ENCODE measurements around the gene LCN1.

The LCN1 gene

GRCh38 chr9:135520916-135521607 lies at the start of gene LCN1:
LCN1 (plus strand) TSS chr9:135521440; CDS start chr9:135521498, 58 bp downstream.
- DNase-seq: no peak
- in situ Hi-C loops (cut with MboI; ENCODE audit: low pct_unique_long_range_greater_than_20kb, low sequenced_read_pairs): no loop called here

GRCh38 chr9:135471791-135472640 lies 49.2 kb upstream of the LCN1 start:
- no peak for DNase-seq
- in situ Hi-C loops (cut with MboI; ENCODE audit: low pct_unique_long_range_greater_than_20kb, low sequenced_read_pairs): no loop called here

- in situ Hi-C loops (cut with MboI; ENCODE audit: low pct_unique_long_range_greater_than_20kb, low sequenced_read_pairs): no loop called here
These were observed 47.2 kb upstream of the LCN1 start for GRCh38 chr9:135473972-135474543.

GRCh38 chr9:135474915-135475314 lies 46.3 kb upstream of the LCN1 start:
- DNase-seq: peak; percentile 45
- in situ Hi-C loops (cut with MboI; ENCODE audit: low pct_unique_long_range_greater_than_20kb, low sequenced_read_pairs): no loop called here

More at GRCh38 chr9:135473972-135474543, 47.2 kb upstream of the LCN1 start:
- no peak for DNase-seq

- in situ Hi-C loops (cut with MboI; ENCODE audit: low pct_unique_long_range_greater_than_20kb, low sequenced_read_pairs): no loop called here
- no peak for DNase-seq
These were observed 44.5 kb upstream of the LCN1 start for GRCh38 chr9:135476561-135477355.

GRCh38 chr9:135478191-135478590 lies 43.0 kb upstream of the LCN1 start:
- DNase-seq: no peak

GRCh38 chr9:135478829-135479468 lies 42.3 kb upstream of the LCN1 start:
- peak; percentile 46 for DNase-seq

More at GRCh38 chr9:135478191-135478590, 43.0 kb upstream of the LCN1 start:
- in situ Hi-C loops (cut with MboI; ENCODE audit: low pct_unique_long_range_greater_than_20kb, low sequenced_read_pairs): no loop called here

GRCh38 chr9:135479469-135480052 lies 41.7 kb upstream of the LCN1 start, which contains the start of gene PPP1R26:
PPP1R26 (plus strand) TSS chr9:135479782; CDS start chr9:135484511, 4,729 bp downstream.
- in situ Hi-C loops (cut with MboI; ENCODE audit: low pct_unique_long_range_greater_than_20kb, low sequenced_read_pairs): no loop called here

More at GRCh38 chr9:135478829-135479468, 42.3 kb upstream of the LCN1 start:
- in situ Hi-C loops (cut with MboI; ENCODE audit: low pct_unique_long_range_greater_than_20kb, low sequenced_read_pairs): no loop called here

GRCh38 chr9:135480071-135480939 lies 40.9 kb upstream of the LCN1 start:
- DNase-seq: peak; percentile 32
- in situ Hi-C loops (cut with MboI; ENCODE audit: low pct_unique_long_range_greater_than_20kb, low sequenced_read_pairs): no loop called here

More at GRCh38 chr9:135479469-135480052, 41.7 kb upstream of the LCN1 start, which contains the start of gene PPP1R26:
- no peak for DNase-seq

- in situ Hi-C loops (cut with MboI; ENCODE audit: low pct_unique_long_range_greater_than_20kb, low sequenced_read_pairs): no loop called here
- no peak for DNase-seq
These were observed 40.3 kb upstream of the LCN1 start for GRCh38 chr9:135480940-135481310.

- in situ Hi-C loops (cut with MboI; ENCODE audit: low pct_unique_long_range_greater_than_20kb, low sequenced_read_pairs): no loop called here
- no peak for DNase-seq
These were observed 39.1 kb upstream of the LCN1 start for GRCh38 chr9:135482015-135482754.

- DNase-seq: no peak
- in situ Hi-C loops (cut with MboI; ENCODE audit: low pct_unique_long_range_greater_than_20kb, low sequenced_read_pairs): no loop called here
These were observed 36.6 kb upstream of the LCN1 start for GRCh38 chr9:135484460-135485277.

- in situ Hi-C loops (cut with MboI; ENCODE audit: low pct_unique_long_range_greater_than_20kb, low sequenced_read_pairs): no loop called here
These were observed 35.9 kb upstream of the LCN1 start for GRCh38 chr9:135485385-135485784.

GRCh38 chr9:135485832-135486231 lies 35.4 kb upstream of the LCN1 start:
- in situ Hi-C loops (cut with MboI; ENCODE audit: low pct_unique_long_range_greater_than_20kb, low sequenced_read_pairs): no loop called here
- no peak for DNase-seq

More at GRCh38 chr9:135485385-135485784, 35.9 kb upstream of the LCN1 start:
- no peak for DNase-seq

- no peak for DNase-seq
- in situ Hi-C loops (cut with MboI; ENCODE audit: low pct_unique_long_range_greater_than_20kb, low sequenced_read_pairs): no loop called here
These were observed 34.8 kb upstream of the LCN1 start for GRCh38 chr9:135486267-135487065.
